SJSA1 (cell line): ENCODE data around the gene FLYWCH1. TPM values are rescaled to one million over a fixed set of nuclear protein-coding genes. Genes with fewer than 3 reads are reported as not detected.

Source experiments
- DNase-seq, 2 experiments: peaks; one replicate each; pipeline ENCODE4 v3.0.0-alpha.2; 2015 to 2020; ENCODE audit warnings: low spot score in 2 of 2, low read depth in 1 of 2
- H3K27ac ChIP-seq: fragments of 250-450 bp; sonication (Bioruptor Pico); 2 replicates; pipeline ENCODE4 v1.5.1; 2020; ENCODE audit warnings: mild to moderate bottlenecking, moderate library complexity
- H3K27me3 ChIP-seq: fragments of 250-450 bp; sonication (Bioruptor Pico); replicated peaks from 2 replicates; pipeline ENCODE4 v1.5.1; 2020; ENCODE audit warnings: mild to moderate bottlenecking, moderate library complexity
- H3K36me3 ChIP-seq: fragments of 250-450 bp; sonication (Bioruptor Pico); 2 replicates; pipeline ENCODE4 v1.5.1; 2020; ENCODE audit warnings: mild to moderate bottlenecking
- H3K4me1 ChIP-seq: fragments of 250-450 bp; sonication (Bioruptor Pico); replicated peaks from 2 replicates; pipeline ENCODE4 v1.6.1; 2021; ENCODE audit warnings: mild to moderate bottlenecking
- H3K4me3 ChIP-seq: fragments of 250-450 bp; sonication (Bioruptor Pico); 2 replicates; pipeline ENCODE4 v1.5.1; 2020; ENCODE audit warnings: mild to moderate bottlenecking
- H3K9me3 ChIP-seq: fragments of 250-450 bp; sonication (Bioruptor Pico); replicated peaks from 2 replicates; pipeline ENCODE4 v1.5.1; 2020; ENCODE audit warnings: mild to moderate bottlenecking
- total RNA-seq: library from RNA; depleted of rRNA; stranded (reverse); fragments of >200 nt; shearing (Covaris generic); gene quantifications from 2 replicates; pipeline ENCODE4 v1.2.3, GENCODE V29; 2014; rRNA removed

The FLYWCH1 gene
- total RNA-seq: 14.7 and 17.6 TPM in 2 replicates

- H3K4me1 ChIP-seq: peaks cover 9% of the 10 kb centered on the region
- no peaks in the 10 kb centered on the region for H3K27me3 ChIP-seq
- H3K27ac ChIP-seq: no peak within 1 kb of the TSS
- peak; percentile 91 to 98 for DNase-seq
- H3K4me3 ChIP-seq: peak within 1 kb of the TSS; percentile 81
- H3K36me3 ChIP-seq: peaks cover 11% of the 10 kb centered on the region; the same call in 1 of the 2 replicates
- H3K9me3 ChIP-seq: no peaks in the 10 kb centered on the region
Measured at GRCh38 chr16:2911638-2912329, at the start of gene FLYWCH1. FLYWCH1 (plus strand) TSS chr16:2911931; CDS start chr16:2929686, 17,755 bp downstream.

GRCh38 chr16:2865651-2866050 lies 46.1 kb upstream of the FLYWCH1 start:
- Histone ChIP-seq H3K4me1 (peaks cover 4% of the 10 kb centered on the region), H3K4me3 (no peak overlapping the region), H3K9me3 (peaks cover 6% of the 10 kb centered on the region), H3K27me3 (no peaks in the 10 kb centered on the region), H3K27ac (no peak overlapping the region), H3K36me3 (no peaks in the 10 kb centered on the region)
- no peak for DNase-seq

- no peaks in the 10 kb centered on the region for H3K36me3 ChIP-seq
- DNase-seq: no peak
- H3K4me1 ChIP-seq: peaks cover 4% of the 10 kb centered on the region
- no peak overlapping the region for H3K4me3 ChIP-seq
- no peaks in the 10 kb centered on the region for H3K27me3 ChIP-seq
- no peaks in the 10 kb centered on the region; the same call in 1 of the 2 replicates for H3K9me3 ChIP-seq
- no peak overlapping the region for H3K27ac ChIP-seq
Measured at GRCh38 chr16:2866431-2866830, 45.3 kb upstream of the FLYWCH1 start.

GRCh38 chr16:2867661-2867986 lies 44.1 kb upstream of the FLYWCH1 start:
- peak overlapping the region; percentile 90 for H3K27ac ChIP-seq
- H3K9me3 ChIP-seq: no peaks in the 10 kb centered on the region
- peaks cover 4% of the 10 kb centered on the region for H3K4me1 ChIP-seq
- H3K4me3 ChIP-seq: peak overlapping the region; percentile 58
- H3K36me3 ChIP-seq: no peaks in the 10 kb centered on the region
- DNase-seq: no peak
- no peaks in the 10 kb centered on the region for H3K27me3 ChIP-seq

GRCh38 chr16:2867987-2868789 lies 43.5 kb upstream of the FLYWCH1 start:
- DNase-seq: peak; percentile 96 to 97
- peak overlapping the region; percentile 58 for H3K4me3 ChIP-seq

GRCh38 chr16:2871926-2872325 lies 39.8 kb upstream of the FLYWCH1 start:
- no peak overlapping the region for H3K27ac ChIP-seq
- no peaks in the 10 kb centered on the region for H3K9me3 ChIP-seq
- H3K4me1 ChIP-seq: peaks cover 4% of the 10 kb centered on the region
- no peak for DNase-seq
- no peaks in the 10 kb centered on the region for H3K36me3 ChIP-seq
- no peak overlapping the region for H3K4me3 ChIP-seq
- no peaks in the 10 kb centered on the region for H3K27me3 ChIP-seq

More at GRCh38 chr16:2867987-2868789, 43.5 kb upstream of the FLYWCH1 start:
- no peaks in the 10 kb centered on the region for H3K36me3 ChIP-seq
- H3K27ac ChIP-seq: peak overlapping the region; percentile 90
- peaks cover 4% of the 10 kb centered on the region for H3K4me1 ChIP-seq
- no peaks in the 10 kb centered on the region for H3K27me3 ChIP-seq
- H3K9me3 ChIP-seq: no peaks in the 10 kb centered on the region

GRCh38 chr16:2874032-2874911 lies 37.5 kb upstream of the FLYWCH1 start:
- Histone ChIP-seq H3K36me3 (no peaks in the 10 kb centered on the region), H3K27me3 (no peaks in the 10 kb centered on the region), H3K9me3 (no peaks in the 10 kb centered on the region), H3K4me3 (no peak overlapping the region), H3K27ac (no peak overlapping the region), H3K4me1 (no peaks in the 10 kb centered on the region)
- no peak for DNase-seq

- Histone ChIP-seq H3K4me1 (no peaks in the 10 kb centered on the region), H3K36me3 (no peaks in the 10 kb centered on the region), H3K27ac (no peak overlapping the region), H3K4me3 (no peak overlapping the region), H3K9me3 (no peaks in the 10 kb centered on the region), H3K27me3 (no peaks in the 10 kb centered on the region)
- peak; percentile 63 to 74 for DNase-seq
Measured at GRCh38 chr16:2874912-2875362, 36.8 kb upstream of the FLYWCH1 start.

GRCh38 chr16:2879854-2880508 lies 31.8 kb upstream of the FLYWCH1 start:
- peaks cover 8% of the 10 kb centered on the region for H3K4me1 ChIP-seq
- no peak overlapping the region for H3K4me3 ChIP-seq
- no peak overlapping the region for H3K27ac ChIP-seq
- H3K9me3 ChIP-seq: no peaks in the 10 kb centered on the region
- no peaks in the 10 kb centered on the region for H3K27me3 ChIP-seq
- peaks cover 3% of the 10 kb centered on the region; the same call in 1 of the 2 replicates for H3K36me3 ChIP-seq
- no peak for DNase-seq

- no peak for DNase-seq
- peak overlapping the region; percentile 82 for H3K4me3 ChIP-seq
- no peaks in the 10 kb centered on the region for H3K9me3 ChIP-seq
- H3K4me1 ChIP-seq: peaks cover 8% of the 10 kb centered on the region
- H3K36me3 ChIP-seq: peaks cover 3% of the 10 kb centered on the region; the same call in 1 of the 2 replicates
- no peak overlapping the region for H3K27ac ChIP-seq
- no peaks in the 10 kb centered on the region for H3K27me3 ChIP-seq
Measured at GRCh38 chr16:2881783-2882649, 29.7 kb upstream of the FLYWCH1 start.

- H3K27ac ChIP-seq: peak within 1 kb of the TSS; percentile 38
- H3K9me3 ChIP-seq: no peaks in the 10 kb centered on the region
- DNase-seq: peak; percentile 99 to 100
- peaks cover 8% of the 10 kb centered on the region for H3K4me1 ChIP-seq
- H3K4me3 ChIP-seq: peak within 1 kb of the TSS; percentile 82
- H3K27me3 ChIP-seq: no peaks in the 10 kb centered on the region
- H3K36me3 ChIP-seq: peaks cover 3% of the 10 kb centered on the region; the same call in 1 of the 2 replicates
Measured at GRCh38 chr16:2882650-2883457, 28.9 kb upstream of the FLYWCH1 start, which contains the start of gene FLYWCH2. FLYWCH2 (plus strand) TSS chr16:2883215; CDS start chr16:2896450, 13,235 bp downstream.
